B cell (primary cell): ENCODE data around the gene GRID2. TPM values are rescaled to one million over a fixed set of nuclear protein-coding genes. Genes with fewer than 3 reads are reported as not detected.

Experiments
- ATAC-seq: fragments of 200-7000 bp; cut with Tn5 transposase; one replicate; pipeline ENCODE4 v1.10.0; 2021; ENCODE audit warnings: low read depth, mild to moderate bottlenecking, moderate number of reproducible peaks, moderate library complexity
- CTCF ChIA-PET: fragments of 350-600 bp; sonication (Branson Sonifier 250); formaldehyde crosslinking; loops from one replicate; lab custom pipeline; 2021; ENCODE audit warnings: antibody characterized with exemption, inconsistent platforms; lab: Charles Lee
- POLR2A ChIA-PET: fragments of 350-600 bp; sonication (Branson Sonifier 250); formaldehyde crosslinking; loops from one replicate; lab custom pipeline; 2021; ENCODE audit warnings: antibody characterized with exemption; lab: Charles Lee
- DNase-seq: peaks from one replicate; pipeline ENCODE4 v3.0.0; 2013
- H2AFZ ChIP-seq: 2 replicates; pipeline ENCODE4 v1.6.1; 2012; ENCODE audit warnings: mild to moderate bottlenecking, low read depth, low read length; ENCODE audit not compliant: insufficient read depth, poor library complexity, severe bottlenecking
- H3K27ac ChIP-seq, 2 donors: 1 replicate in 1 of 2; 2 replicates in 1 of 2; pipeline ENCODE4 v1.5.1; 2012 to 2013; ENCODE audit warnings: low read length in 2 of 2, mild to moderate bottlenecking in 2 of 2, moderate library complexity in 1 of 2
- H3K27me3 ChIP-seq, 4 experiments: fragments of 200-600 bp in 1 of 4; sonication (generic) in 1 of 4; replicated peaks in 1 of 4; 1 replicate in 2 of 4; 2 replicates in 2 of 4; pipeline versions ENCODE4 v1.6.1 to v1.7.0; 2013 to 2016; ENCODE audit warnings: low read length in 3 of 4, mild to moderate bottlenecking in 2 of 4, mixed read lengths in 1 of 4, moderate library complexity in 1 of 4; ENCODE audit not compliant: insufficient read depth in 4 of 4, control insufficient read depth in 3 of 4; ENCODE audit errors: control extremely low read depth in 1 of 4
- H3K36me3 ChIP-seq, 2 experiments: replicated peaks in 1 of 2; 1 replicate in 1 of 2; 2 replicates in 1 of 2; pipeline versions ENCODE4 v1.6.1 to v1.7.1; 2013; ENCODE audit warnings: low read length in 1 of 2; ENCODE audit not compliant: insufficient read depth in 2 of 2, control insufficient read depth in 1 of 2; ENCODE audit errors: control extremely low read depth in 1 of 2, extremely low read depth in 1 of 2
- H3K4me1 ChIP-seq, 2 donors: fragments of 200-600 bp in 1 of 2; sonication (generic) in 1 of 2; 1 replicate in 1 of 2; 2 replicates in 1 of 2; pipeline versions ENCODE4 v1.5.1 to v1.6.1; 2013 to 2017; ENCODE audit warnings: low read length in 2 of 2; ENCODE audit not compliant: control insufficient read depth in 2 of 2, insufficient read depth in 2 of 2
- H3K4me2 ChIP-seq: replicated peaks from 2 replicates; pipeline ENCODE3; 2012; ENCODE audit warnings: mild to moderate bottlenecking, low read depth, low read length; ENCODE audit not compliant: poor library complexity, severe bottlenecking
- H3K4me3 ChIP-seq, 5 experiments: fragments of 200-600 bp in 1 of 5; sonication (generic) in 1 of 5; 1 replicate in 3 of 5; 2 replicates in 2 of 5; pipeline versions ENCODE4 v1.5.1 to v1.7.0; 2011 to 2016; ENCODE audit warnings: low read length in 4 of 5, mild to moderate bottlenecking in 4 of 5, low read depth in 2 of 5, control low read depth in 1 of 5, moderate library complexity in 1 of 5; ENCODE audit not compliant: insufficient read depth in 1 of 5; ENCODE audit errors: control extremely low read depth in 1 of 5, extremely low read depth in 1 of 5
- H3K79me2 ChIP-seq: fragments of 200-600 bp; sonication (generic); one replicate; pipeline ENCODE4 v1.6.0; 2016; ENCODE audit warnings: low read length; ENCODE audit not compliant: control insufficient read depth, insufficient read depth
- H3K9ac ChIP-seq: fragments of 200-600 bp; sonication (generic); 2 replicates; pipeline ENCODE4 v1.6.1; 2017; ENCODE audit warnings: mild to moderate bottlenecking, low read length, moderate library complexity
- H3K9me3 ChIP-seq, 3 donors: one replicate each; pipeline versions ENCODE4 v1.6.1 to v1.7.1; 2013; ENCODE audit warnings: low read length in 2 of 3; ENCODE audit not compliant: control insufficient read depth in 2 of 3, insufficient read depth in 1 of 3; ENCODE audit errors: control extremely low read depth in 1 of 3
- H4K20me1 ChIP-seq: 2 replicates; pipeline ENCODE4 v1.6.0; 2012; ENCODE audit warnings: mild to moderate bottlenecking, low read length; ENCODE audit not compliant: insufficient read depth, control insufficient read depth, poor library complexity, severe bottlenecking
- H3K27ac Mint-ChIP-seq: one replicate; pipeline ENCODE4 v1.8.0; 2021; ENCODE audit warnings: mixed read lengths
- H3K27me3 Mint-ChIP-seq: one replicate; pipeline ENCODE4 v1.8.0; 2021; ENCODE audit warnings: mixed read lengths
- H3K4me1 Mint-ChIP-seq: one replicate; pipeline ENCODE4 v1.8.0; 2021; ENCODE audit warnings: mixed read lengths
- H3K4me3 Mint-ChIP-seq: one replicate; pipeline ENCODE4 v1.8.0; 2021; ENCODE audit warnings: mixed read lengths
- H3K9me3 Mint-ChIP-seq: one replicate; pipeline ENCODE4 v1.8.0; 2022; ENCODE audit warnings: mixed read lengths; ENCODE audit not compliant: insufficient read depth
- EZH2 ChIP-seq: IDR thresholded peaks from 2 replicates; pipeline ENCODE4 v1.6.1; 2012; ENCODE audit warnings: borderline replicate concordance, low read depth, mild to moderate bottlenecking, moderate library complexity, low read length; ENCODE audit not compliant: insufficient read depth, poor library complexity, severe bottlenecking
- WGBS: methylation state at CpG from one replicate; pipeline ENCODE4 v1.1.5; 2013; ENCODE audit warnings: missing lambda C conversion rate; ENCODE audit not compliant: insufficient coverage; 5-methylcytosine and 5-hydroxymethylcytosine counted together
- intact Hi-C: fragments of 100-400 bp; cut with micrococcal nuclease; formaldehyde crosslinking; loops from one replicate; pipeline ENCODE4 v1.10.0; 2022
- polyA plus RNA-seq: library from polyadenylated mRNA; depleted of rRNA; stranded (reverse); fragments of >200 nt; gene quantifications from 2 replicates; pipeline ENCODE4 v1.2.3, GENCODE V29; 2012
- total RNA-seq, 2 donors: library from RNA; stranded (reverse); fragments of 120-200 nt in 1 of 2; gene quantifications; 1 replicate in 1 of 2; 2 replicates in 1 of 2; pipeline versions ENCODE4 v1.2.3 to v1.2.4, GENCODE V29; 2013 to 2022
- TF ChIP-seq, protein P1 (sequence below): fragments of 200-600 bp; IDR thresholded peaks from one replicate; pipeline ENCODE4 v1.8.0; 2022; ENCODE audit warnings: antibody characterized with exemption, mild to moderate bottlenecking

The GRID2 gene
- total and polyA plus RNA-seq, 2 donors (not counting 1 experiment from before 2014, with no cell fraction given): not detected

DNA sequence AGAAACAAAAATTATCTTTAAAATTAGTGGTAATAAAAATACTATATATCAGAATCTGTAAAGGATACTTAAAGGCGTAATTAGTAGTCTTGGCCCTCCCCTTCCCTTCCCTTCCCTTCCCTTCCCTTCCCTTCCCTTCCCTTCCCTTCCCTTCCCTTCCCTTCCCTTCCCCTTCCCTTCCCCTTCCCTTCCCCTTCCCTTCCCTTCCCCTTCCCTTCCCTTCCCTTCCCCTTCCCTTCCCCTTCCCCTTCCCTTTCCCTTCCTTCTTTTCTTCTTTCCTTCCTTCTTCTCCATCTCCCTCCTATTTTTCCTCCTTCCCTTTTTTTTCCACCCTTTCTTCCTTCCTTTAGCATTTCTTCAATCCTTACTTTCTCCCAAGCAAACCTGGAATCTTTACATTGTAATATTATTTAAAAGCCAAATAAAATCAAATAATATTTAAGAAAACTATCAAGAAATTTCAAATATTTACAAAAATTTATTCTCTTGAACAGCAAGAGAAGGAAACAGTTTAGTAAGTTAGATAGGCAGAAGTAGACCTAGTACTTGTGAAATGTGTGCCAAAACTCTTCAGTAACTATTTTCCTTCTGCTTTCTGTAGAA lies 1145.0 kb downstream of the GRID2 start:
- Histone ChIP-seq H2AFZ (no peak overlapping the region), H3K4me1 (no peaks in the 10 kb centered on the region), H3K4me2 (no peak overlapping the region), H3K4me3 (no peak overlapping the region), H3K27me3 (no peaks in the 10 kb centered on the region), H3K9me3 (no peaks in the 10 kb centered on the region), H3K9ac (no peak overlapping the region), H3K27ac (no peak overlapping the region), H3K36me3 (no peaks in the 10 kb centered on the region), H4K20me1 (no peaks in the 10 kb centered on the region), H3K79me2 (no peaks in the 10 kb centered on the region)
- TF ChIP-seq, protein P1, sequence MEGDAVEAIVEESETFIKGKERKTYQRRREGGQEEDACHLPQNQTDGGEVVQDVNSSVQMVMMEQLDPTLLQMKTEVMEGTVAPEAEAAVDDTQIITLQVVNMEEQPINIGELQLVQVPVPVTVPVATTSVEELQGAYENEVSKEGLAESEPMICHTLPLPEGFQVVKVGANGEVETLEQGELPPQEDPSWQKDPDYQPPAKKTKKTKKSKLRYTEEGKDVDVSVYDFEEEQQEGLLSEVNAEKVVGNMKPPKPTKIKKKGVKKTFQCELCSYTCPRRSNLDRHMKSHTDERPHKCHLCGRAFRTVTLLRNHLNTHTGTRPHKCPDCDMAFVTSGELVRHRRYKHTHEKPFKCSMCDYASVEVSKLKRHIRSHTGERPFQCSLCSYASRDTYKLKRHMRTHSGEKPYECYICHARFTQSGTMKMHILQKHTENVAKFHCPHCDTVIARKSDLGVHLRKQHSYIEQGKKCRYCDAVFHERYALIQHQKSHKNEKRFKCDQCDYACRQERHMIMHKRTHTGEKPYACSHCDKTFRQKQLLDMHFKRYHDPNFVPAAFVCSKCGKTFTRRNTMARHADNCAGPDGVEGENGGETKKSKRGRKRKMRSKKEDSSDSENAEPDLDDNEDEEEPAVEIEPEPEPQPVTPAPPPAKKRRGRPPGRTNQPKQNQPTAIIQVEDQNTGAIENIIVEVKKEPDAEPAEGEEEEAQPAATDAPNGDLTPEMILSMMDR: no peak
- TF ChIP-seq EZH2: no peak
- no peak overlapping the region for H3K27ac Mint-ChIP-seq
- CTCF ChIA-PET: no interaction called here
- no peak overlapping the region for H3K4me3 Mint-ChIP-seq
- WGBS: no CpG with 5 or more reads among the region's 1 CpG
- H3K9me3 Mint-ChIP-seq: no peaks in the 10 kb centered on the region
- H3K27me3 Mint-ChIP-seq: no peaks in the 10 kb centered on the region
- POLR2A ChIA-PET: no interaction called here
- intact Hi-C loops: no loop called here
- DNase-seq (no peak), ATAC-seq (no peak)
- no peaks in the 10 kb centered on the region for H3K4me1 Mint-ChIP-seq

- H3K4me1 ChIP-seq: no peaks in the 10 kb centered on the region
- H2AFZ ChIP-seq: no peak overlapping the region
- H3K9ac ChIP-seq: no peak overlapping the region
- no peaks in the 10 kb centered on the region for H3K4me1 Mint-ChIP-seq
- ChIA-PET POLR2A (no interaction called here), CTCF (no interaction called here)
- no peaks in the 10 kb centered on the region for H3K79me2 ChIP-seq
- no peaks in the 10 kb centered on the region for H3K36me3 ChIP-seq
- ATAC-seq (no peak), DNase-seq (no peak)
- no peaks in the 10 kb centered on the region for H3K27me3 ChIP-seq
- no peaks in the 10 kb centered on the region for H3K9me3 Mint-ChIP-seq
- no peak overlapping the region for H3K4me2 ChIP-seq
- H3K4me3 Mint-ChIP-seq: no peak overlapping the region
- H3K27ac Mint-ChIP-seq: no peak overlapping the region
- WGBS: no CpG with 5 or more reads among the region's 1 CpG
- H3K9me3 ChIP-seq: no peaks in the 10 kb centered on the region
- H4K20me1 ChIP-seq: no peaks in the 10 kb centered on the region
- H3K27me3 Mint-ChIP-seq: no peaks in the 10 kb centered on the region
- no peak overlapping the region for H3K4me3 ChIP-seq
- intact Hi-C loops: no loop called here
- H3K27ac ChIP-seq: no peak overlapping the region
- TF ChIP-seq, protein P1: no peak
- no peak for TF ChIP-seq EZH2
Observed at GRCh38 chr4:93451954-93452353, 1148.2 kb downstream of the GRID2 start.
